Duodenal mucosa (tissue), 2 donors: ENCODE data around the gene SURF6.
A peak's percentile ranks its signal among the peaks of the same experiment; 100 is the strongest.

Experiments
- H3K27ac ChIP-seq: one replicate; pipeline ENCODE4 v1.7.0; 2013; ENCODE audit warnings: low read depth, low read length
- H3K27me3 ChIP-seq, 2 donors: one replicate each; pipeline ENCODE4 v1.7.0; 2013; ENCODE audit warnings: low read length in 2 of 2, control low read depth in 1 of 2; ENCODE audit not compliant: insufficient read depth in 2 of 2, control insufficient read depth in 1 of 2
- H3K36me3 ChIP-seq, 2 donors: one replicate each; pipeline ENCODE4 v1.7.0; 2013; ENCODE audit warnings: low read length in 2 of 2, control low read depth in 1 of 2; ENCODE audit not compliant: insufficient read depth in 2 of 2, control insufficient read depth in 1 of 2
- H3K4me1 ChIP-seq, 2 donors: one replicate each; pipeline ENCODE4 v1.7.0; 2013; ENCODE audit warnings: low read length in 2 of 2, control low read depth in 1 of 2; ENCODE audit not compliant: insufficient read depth in 2 of 2, control insufficient read depth in 1 of 2
- H3K4me3 ChIP-seq, 2 donors: one replicate each; pipeline ENCODE4 v1.7.0; 2013; ENCODE audit warnings: low read length in 2 of 2, low read depth in 1 of 2
- H3K9ac ChIP-seq, 2 donors: one replicate each; pipeline ENCODE4 v1.7.0; 2013; ENCODE audit warnings: low read length in 2 of 2, low read depth in 1 of 2
- H3K9me3 ChIP-seq, 2 donors: one replicate each; pipeline ENCODE4 v1.7.0; 2013; ENCODE audit warnings: low read length in 2 of 2, control low read depth in 1 of 2; ENCODE audit not compliant: control insufficient read depth in 1 of 2

The SURF6 gene

DNA sequence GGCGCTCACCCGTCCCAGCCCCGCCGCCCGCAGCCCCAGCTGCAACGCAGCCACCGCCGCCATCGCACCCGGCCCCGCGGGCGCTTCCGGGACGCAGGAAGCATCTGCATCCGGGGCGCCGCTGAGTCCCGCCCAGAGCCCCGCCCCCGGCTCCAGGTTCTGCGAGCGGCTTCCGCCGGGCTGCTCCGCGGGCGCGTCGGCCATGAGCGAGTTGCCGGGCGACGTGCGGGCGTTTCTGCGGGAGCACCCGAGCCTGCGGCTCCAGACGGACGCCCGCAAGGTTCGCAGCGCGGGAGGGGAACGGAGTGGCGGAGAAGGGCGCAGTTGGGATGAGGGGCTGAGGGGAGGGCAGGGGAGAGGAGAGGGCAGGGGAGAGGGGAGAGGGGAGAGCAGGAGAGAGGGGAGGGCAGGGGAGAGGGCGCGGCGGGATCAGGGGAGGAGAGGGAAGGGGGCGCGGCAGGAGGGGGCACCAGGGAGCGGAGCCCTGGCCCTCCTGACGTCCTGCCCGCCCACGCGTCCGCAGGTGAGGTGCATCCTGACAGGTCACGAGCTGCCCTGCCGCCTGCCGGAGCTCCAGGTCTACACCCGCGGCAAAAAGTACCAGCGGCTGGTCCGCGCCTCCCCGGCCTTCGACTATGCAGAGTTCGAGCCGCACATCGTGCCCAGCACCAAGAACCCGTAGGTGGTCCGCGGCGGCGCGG, 20.6 kb upstream of the SURF6 start, which contains the start of the genes SURF1 and SURF2:
TSS of gene SURF1 (minus strand) at position 97 of the 701 bp plus-strand sequence. CDS start at position 63, 34 bp downstream.
TSS of gene SURF2 (plus strand) at position 160 of the 701 bp plus-strand sequence. CDS start at position 203, 43 bp downstream.
- Histone ChIP-seq H3K9me3 (no peaks in the 10 kb centered on the region), H3K27ac (no peak within 1 kb of the TSS), H3K4me1 (peaks cover 45 to 55% of the 10 kb centered on the region in 2 donors), H3K4me3 (peak within 1 kb of the TSS; percentile 91 to 92), H3K27me3 (no peaks in the 10 kb centered on the region), H3K9ac (peak within 1 kb of the TSS; percentile 74 to 79), H3K36me3 (peaks cover 29 to 54% of the 10 kb centered on the region in 2 donors)

GRCh38 chr9:133355881-133356357, 19.9 kb upstream of the SURF6 start:
- H3K27me3 ChIP-seq, result no peaks in the 10 kb centered on the region
- peaks cover 28 to 54% of the 10 kb centered on the region in 2 donors for H3K36me3 ChIP-seq
- H3K9me3 ChIP-seq, result no peaks in the 10 kb centered on the region
- H3K9ac ChIP-seq, result peak overlapping the region; percentile 74 to 79
- H3K4me1 ChIP-seq, result peaks cover 39 to 49% of the 10 kb centered on the region in 2 donors
- H3K27ac ChIP-seq, result no peak overlapping the region
- peak overlapping the region; percentile 91 to 92 for H3K4me3 ChIP-seq

DNA sequence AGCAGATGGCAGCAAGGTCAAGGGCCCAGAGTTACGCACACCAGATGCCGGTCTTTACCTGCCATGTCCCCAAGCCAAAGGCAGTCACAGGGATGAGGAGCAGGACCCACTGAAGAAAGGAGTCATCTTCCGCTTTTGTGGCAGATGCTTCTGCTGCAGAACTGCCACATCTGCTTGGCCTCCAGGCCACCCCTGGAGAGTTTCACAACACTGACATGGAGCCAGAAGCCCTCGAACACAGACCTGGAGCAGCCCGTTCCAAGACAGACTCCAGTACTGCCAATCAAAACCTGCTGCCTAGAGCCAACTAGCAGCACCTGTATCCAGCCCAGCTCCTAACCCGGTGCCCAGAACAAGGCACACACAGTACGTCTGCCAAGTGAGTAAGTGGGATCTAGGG, 18.8 kb upstream of the SURF6 start:
- no peak overlapping the region for H3K27ac ChIP-seq
- H3K36me3 ChIP-seq, result peaks cover 36 to 55% of the 10 kb centered on the region in 2 donors
- no peaks in the 10 kb centered on the region for H3K27me3 ChIP-seq
- peaks cover 31 to 37% of the 10 kb centered on the region in 2 donors for H3K4me1 ChIP-seq
- no peak overlapping the region for H3K4me3 ChIP-seq
- H3K9me3 ChIP-seq, result no peaks in the 10 kb centered on the region
- no peak overlapping the region for H3K9ac ChIP-seq

GRCh38 chr9:133353548-133353947, 17.6 kb upstream of the SURF6 start:
- Histone ChIP-seq H3K27ac (no peak overlapping the region), H3K4me3 (no peak overlapping the region), H3K27me3 (no peaks in the 10 kb centered on the region), H3K9ac (no peak overlapping the region), H3K36me3 (peaks cover 37 to 57% of the 10 kb centered on the region in 2 donors), H3K4me1 (peaks cover 33 to 39% of the 10 kb centered on the region in 2 donors), H3K9me3 (no peaks in the 10 kb centered on the region)

DNA sequence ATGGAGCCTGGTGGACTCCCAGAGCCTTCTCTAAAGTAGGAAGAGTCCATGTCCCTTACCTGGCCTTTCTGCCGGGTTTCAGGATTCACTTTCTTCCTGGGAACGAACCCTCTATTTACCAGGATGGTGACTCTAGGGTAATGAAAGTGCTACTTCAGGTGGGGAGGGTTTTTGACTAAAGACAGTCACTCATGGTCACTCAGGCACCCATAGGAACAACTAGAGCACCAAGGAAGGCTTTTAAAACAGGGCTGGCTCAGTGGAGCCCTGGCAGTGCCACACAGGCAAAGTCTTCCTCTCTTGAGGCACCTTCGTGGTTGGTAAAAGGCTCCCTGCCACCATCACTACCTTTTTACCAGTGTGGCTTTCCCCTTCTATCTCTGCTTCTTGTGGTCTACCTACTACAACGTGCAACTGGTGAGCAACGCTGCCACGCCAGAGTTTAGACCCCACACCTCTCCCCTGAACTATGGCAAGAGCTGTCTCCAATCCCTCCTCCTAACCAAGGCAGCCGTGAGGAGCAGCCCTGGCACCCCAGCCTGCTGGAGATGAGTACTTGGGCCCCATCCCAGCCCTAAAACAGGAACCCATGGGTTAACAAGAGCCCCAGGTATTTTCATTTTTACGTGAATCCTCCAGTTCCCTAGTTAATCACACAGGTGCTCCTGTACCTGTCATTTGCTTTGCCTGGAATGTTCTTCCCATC, 16.8 kb upstream of the SURF6 start:
- Histone ChIP-seq H3K36me3 (peaks cover 35 to 52% of the 10 kb centered on the region in 2 donors), H3K4me3 (no peak overlapping the region), H3K9me3 (no peaks in the 10 kb centered on the region), H3K9ac (no peak overlapping the region), H3K27ac (no peak overlapping the region), H3K27me3 (no peaks in the 10 kb centered on the region), H3K4me1 (peaks cover 31 to 37% of the 10 kb centered on the region in 2 donors)

DNA sequence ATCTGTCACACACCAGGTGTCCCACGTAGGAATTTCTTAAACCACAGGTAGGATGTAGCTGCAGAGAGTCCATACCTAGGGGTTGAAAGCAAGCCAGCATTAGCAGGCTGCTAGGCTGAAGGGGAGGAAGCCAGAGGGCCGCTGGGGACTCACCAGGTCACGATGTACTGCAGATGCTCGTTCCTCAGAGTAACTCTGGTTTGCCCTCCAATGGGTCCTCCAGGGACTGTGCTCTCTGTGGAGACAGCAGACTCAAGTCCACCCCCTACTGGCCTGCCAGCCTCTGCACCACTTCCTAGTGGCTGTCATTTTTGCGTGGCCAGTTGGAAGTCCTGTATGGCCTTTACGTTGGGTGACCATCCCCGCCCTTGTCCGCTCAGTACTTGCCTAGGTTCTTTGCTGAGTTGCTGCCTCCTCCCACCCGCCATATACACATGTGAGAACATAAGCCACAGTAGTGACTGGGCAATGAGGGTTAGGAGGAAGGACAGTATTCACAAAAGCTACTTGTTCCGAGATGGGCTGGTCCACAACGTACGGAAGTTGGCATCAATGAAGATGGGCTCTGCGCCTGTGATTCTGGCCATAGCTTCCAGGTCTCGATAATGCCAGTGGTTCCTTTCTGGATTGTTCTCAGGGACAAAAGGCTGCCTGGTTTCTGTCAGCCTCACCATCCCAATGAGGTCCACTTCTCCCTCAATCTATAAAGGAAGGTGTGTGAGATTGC, 16.1 kb upstream of the SURF6 start:
- Histone ChIP-seq H3K36me3 (peaks cover 34 to 50% of the 10 kb centered on the region in 2 donors), H3K4me3 (no peak overlapping the region), H3K4me1 (peaks cover 23 to 30% of the 10 kb centered on the region in 2 donors), H3K9me3 (no peaks in the 10 kb centered on the region), H3K9ac (no peak overlapping the region), H3K27me3 (no peaks in the 10 kb centered on the region), H3K27ac (no peak overlapping the region)

DNA sequence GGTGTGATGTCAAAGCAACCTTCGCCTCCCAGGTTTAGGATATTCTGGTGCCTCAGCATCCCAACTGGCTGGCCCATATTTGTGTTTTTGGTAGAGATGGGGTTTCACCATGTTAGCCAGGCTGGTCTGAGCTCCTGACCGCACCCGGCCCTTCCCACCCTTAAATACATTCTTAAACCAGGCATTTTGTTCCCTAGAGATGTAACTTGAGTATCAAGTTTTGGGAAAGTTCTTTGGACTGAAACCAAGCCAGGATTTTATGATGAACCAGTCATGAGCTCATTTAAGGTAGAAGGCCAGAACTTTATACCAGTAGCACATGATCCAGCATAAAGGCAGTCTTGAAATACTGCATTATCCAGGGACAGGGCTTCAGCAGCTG, 15.5 kb upstream of the SURF6 start:
- no peak overlapping the region for H3K9ac ChIP-seq
- H3K27me3 ChIP-seq, result no peaks in the 10 kb centered on the region
- H3K4me3 ChIP-seq, result no peak overlapping the region
- no peak overlapping the region for H3K27ac ChIP-seq
- peaks cover 34 to 50% of the 10 kb centered on the region in 2 donors for H3K36me3 ChIP-seq
- peaks cover 27 to 31% of the 10 kb centered on the region in 2 donors for H3K4me1 ChIP-seq
- H3K9me3 ChIP-seq, result no peaks in the 10 kb centered on the region

DNA sequence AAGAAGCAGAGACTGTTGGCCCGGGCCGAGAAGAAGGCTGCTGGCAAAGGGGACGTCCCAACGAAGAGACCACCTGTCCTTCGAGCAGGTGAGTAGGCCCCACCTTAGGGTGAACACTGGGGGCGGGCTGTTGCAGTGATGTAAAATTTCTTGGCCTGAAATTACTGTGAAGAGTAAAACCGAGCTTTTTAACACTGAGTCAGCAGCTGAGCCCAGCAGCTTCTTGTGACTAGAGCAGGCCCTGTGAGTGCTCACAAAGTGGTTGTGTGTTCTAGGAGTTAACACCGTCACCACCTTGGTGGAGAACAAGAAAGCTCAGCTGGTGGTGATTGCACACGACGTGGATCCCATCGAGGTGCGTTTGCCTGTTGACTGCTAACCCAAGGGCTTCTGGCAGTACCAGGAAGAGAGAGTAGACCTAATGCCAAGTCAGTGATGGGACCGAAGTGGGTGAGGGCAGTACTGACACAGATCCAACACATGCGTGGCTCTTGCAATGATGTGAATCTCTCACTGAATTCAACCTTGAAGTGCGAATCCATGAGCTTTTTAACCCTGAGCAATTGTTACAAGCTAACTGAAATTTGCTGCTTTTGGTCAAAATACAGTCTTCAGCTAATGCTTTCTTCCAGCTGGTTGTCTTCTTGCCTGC, 14.1 kb upstream of the SURF6 start:
- Histone ChIP-seq H3K36me3 (peaks cover 34 to 60% of the 10 kb centered on the region in 2 donors), H3K27ac (no peak overlapping the region), H3K27me3 (no peaks in the 10 kb centered on the region), H3K9me3 (no peaks in the 10 kb centered on the region), H3K4me3 (no peak overlapping the region), H3K9ac (peak overlapping the region in 1 of 2 donors; percentile 96), H3K4me1 (peaks cover 27 to 30% of the 10 kb centered on the region in 2 donors)

DNA sequence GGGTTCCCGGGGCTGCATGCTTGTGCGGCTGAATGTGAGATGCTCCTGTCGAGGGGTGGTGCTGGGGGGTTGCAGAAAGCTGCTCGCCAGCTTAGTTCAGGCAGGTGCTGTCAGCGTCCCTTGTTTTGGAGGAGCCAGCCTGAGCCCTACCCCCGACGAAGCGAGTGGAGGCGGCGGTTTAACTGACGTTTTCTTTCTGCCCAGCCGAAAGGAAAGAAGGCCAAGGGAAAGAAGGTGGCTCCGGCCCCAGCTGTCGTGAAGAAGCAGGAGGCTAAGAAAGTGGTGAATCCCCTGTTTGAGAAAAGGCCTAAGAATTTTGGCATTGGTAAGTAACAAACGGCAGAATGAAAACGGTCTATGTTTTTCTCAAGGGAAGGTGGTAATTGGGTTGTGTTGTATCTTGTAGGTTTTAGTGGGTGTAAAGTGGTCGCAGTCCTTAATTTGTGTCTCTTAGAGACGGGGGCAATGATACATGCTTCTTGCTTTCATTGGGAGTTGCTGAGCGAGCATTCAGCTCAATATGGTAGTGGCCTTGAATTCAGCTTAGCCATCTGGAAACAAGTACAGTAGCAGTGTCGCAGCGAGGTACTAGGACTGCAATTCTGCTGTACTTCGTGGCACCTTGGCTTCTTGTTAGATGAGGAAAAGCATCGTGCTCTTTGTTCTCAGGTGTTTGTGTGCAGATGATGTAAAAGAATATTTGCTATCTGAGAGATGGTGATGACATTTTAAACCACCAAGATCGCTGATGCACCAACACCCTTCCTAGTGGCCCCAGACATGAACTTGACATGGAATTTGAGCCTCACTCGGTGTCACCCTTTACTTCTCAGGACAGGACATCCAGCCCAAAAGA, 13.0 kb upstream of the SURF6 start:
- Histone ChIP-seq H3K36me3 (peaks cover 43 to 65% of the 10 kb centered on the region in 2 donors), H3K9ac (peak overlapping the region; percentile 96 to 99), H3K27ac (no peak overlapping the region), H3K4me3 (peak overlapping the region; percentile 98 to 99), H3K9me3 (no peaks in the 10 kb centered on the region), H3K4me1 (peaks cover 25% of the 10 kb centered on the region in 2 donors), H3K27me3 (no peaks in the 10 kb centered on the region)
